GM21717 (cell line): Measurements from ENCODE around the gene DYRK2.
"Not testable (repeated sequence)": the region's sequence is repeated elsewhere in the genome, so short reads cannot be mapped to it uniquely, and the experiment has no call there.

Source experiments
- ATAC-seq: cut with Tn5 transposase; IDR thresholded peaks from one replicate; pipeline ENCODE4 v1.9.1; 2021; ENCODE audit warnings: mild to moderate bottlenecking, moderate library complexity; ENCODE audit not compliant: unreplicated experiment

Gene DYRK2

DNA sequence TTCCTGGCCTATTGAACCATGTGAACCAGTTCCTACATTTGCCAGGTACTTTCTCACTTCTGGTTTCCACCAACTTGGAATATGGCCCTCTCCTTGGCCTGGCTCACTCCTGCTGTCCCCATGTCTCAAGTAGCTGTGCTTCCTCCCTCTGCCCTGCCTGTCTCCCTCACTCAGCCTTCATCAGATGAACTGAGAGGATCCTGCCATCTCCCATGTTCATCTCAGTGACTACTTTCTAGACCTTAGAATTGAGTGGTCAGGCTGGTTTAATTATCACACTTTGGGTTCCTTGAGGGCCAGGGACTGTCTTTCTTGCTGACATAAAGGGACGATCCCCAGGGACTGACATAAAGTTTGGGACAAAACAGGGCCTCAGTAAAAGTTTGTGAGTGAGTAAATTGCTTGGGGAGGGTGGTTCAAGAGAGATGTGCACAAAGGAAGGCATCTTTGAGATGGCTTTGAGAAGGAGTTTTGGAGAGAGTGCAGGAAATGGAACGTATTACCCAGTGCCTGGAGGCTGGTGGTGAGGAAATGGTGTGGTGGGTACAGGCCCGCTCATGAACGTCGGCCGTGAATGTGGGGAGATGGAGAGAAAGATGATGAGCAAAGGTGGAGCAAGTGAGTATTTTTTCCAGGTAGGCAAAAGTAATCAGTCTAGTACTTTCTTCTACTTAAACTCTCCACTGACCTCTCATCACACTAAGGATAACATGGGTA is 20.8 kb downstream of the DYRK2 start:
- ATAC-seq, result no peak

DNA sequence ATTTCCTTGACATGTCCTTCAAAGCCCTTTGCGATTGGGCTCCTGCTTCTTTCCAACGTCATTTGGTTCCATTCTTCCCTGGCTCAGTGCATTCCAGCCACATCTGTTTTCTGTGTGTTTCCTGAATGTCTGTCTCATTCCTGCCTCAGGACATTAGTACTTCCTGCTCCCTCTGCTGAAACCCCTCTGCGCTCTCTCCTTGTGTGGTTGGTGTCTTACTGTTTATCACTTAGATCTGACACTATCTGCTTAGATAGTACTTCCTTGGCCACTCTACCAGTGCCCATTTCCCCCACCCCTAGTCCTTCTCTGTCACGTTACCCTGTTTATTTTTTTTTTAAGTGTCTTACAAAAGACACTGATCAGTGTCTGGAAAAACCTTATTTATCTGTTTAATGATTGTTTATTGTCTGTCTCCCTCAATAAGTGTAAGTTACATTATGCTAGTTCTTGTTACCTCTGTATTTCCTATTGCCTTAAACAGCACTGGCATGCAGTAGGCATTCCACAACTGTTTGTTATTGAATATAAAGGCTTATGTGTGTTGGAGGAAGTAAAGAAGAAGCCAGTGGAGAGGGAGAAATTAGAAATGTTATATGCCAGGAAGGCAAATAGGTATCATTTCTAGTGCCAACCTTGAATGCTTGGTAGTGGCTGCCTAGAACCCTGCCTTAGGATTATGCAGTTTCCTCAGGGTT is 21.5 kb downstream of the DYRK2 start:
- ATAC-seq, result no peak

- no peak for ATAC-seq
Observed at GRCh38 chr12:67671419-67671818, 22.9 kb downstream of the DYRK2 start.

DNA sequence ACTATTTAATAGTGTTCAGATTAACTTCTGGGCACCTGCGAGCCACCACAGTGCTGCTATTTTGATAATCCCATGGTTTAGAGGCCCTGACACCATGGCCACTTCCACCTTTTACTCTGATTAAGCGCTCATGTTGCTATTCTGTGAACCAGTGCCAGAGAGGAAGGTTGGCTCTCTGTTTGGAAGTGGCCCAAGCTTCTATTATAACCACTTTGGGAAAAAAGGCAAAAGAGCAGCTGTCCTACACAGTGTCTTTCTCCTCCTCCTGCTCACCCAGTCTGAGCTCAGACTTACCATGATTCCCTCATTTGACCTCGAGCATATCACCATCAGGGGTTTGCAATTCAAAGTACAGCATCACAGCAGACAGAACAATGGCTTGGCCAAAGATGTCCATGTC is 23.3 kb downstream of the DYRK2 start:
- ATAC-seq, result no peak

DNA sequence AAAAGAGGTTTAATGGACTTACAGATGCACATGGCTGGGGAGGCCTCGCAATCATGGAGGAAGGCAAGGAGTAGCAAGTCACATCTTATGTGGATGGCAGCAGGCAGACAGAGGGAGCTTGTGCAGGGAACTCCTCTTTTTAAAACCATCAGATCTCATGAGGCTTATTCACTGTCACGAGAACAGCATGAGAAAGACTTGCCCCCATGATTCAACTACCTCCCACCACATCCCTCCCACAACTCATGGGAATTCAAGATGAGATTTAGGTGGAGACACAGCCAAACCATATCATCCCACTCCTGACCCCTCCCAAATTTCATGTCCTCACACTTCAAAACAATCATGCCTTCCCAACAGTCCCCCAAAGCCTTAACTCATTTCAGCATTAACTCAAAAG is 24.0 kb downstream of the DYRK2 start:
- ATAC-seq, result not testable (repeated sequence)

DNA sequence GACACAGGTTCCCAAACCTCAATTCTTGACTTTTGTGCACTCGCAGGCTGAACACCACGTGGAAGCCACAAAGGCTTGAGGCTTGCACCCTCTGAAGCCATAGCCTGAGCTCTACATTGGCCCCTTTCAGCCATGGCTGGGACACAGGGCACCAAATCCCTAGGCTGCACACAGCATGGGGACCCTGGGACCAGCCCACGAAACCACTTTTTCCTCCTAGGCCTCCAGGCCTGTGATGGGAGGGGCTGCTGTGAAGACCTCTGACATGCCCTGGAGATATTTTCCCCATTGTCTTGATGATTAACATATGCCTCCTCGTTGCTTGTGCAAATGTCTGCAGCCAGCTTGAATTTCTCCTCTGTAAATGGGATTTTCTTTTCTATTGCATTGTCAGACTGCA is 25.0 kb downstream of the DYRK2 start:
- not testable (repeated sequence) for ATAC-seq

- no peak for ATAC-seq
Observed at GRCh38 chr12:67674417-67674816, 25.9 kb downstream of the DYRK2 start.

DNA sequence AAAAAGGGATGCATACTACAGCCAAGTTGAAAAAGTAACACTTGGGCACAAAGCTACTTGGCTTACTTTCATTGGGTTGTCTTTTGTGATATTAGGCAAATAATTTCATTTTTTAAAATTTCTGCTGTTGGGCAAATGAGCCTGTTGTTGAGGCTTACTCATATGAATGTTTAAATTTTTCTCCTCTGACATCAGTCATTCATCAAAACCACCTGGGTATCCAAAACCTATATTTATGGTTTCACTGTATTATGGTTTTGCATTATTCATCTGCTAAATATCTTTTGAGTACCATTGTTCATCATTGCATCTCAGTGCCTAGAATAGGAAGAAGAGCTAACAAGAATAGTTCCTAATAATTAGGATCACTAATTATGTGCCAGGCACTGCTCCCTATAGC is 28.1 kb downstream of the DYRK2 start:
- ATAC-seq, result no peak

DNA sequence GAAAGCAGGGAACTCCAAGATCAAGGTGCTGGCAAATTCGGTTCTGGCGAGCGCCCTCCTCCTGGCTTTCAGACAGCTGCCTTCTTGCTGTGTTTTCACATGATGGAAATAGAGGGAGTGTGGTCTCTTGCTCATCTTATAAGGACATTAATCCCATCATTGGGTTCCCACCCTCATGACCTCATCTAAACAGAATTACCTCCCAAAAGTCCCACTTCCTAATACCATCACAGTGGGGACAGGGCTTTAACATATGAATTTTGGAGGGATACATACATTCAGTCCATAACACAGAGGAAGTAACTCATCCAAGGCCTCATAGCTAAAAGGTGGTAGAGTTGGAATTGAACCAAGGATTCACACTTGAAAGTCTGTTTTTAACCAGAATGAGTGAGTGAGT is 28.6 kb downstream of the DYRK2 start:
- ATAC-seq, result no peak

DNA sequence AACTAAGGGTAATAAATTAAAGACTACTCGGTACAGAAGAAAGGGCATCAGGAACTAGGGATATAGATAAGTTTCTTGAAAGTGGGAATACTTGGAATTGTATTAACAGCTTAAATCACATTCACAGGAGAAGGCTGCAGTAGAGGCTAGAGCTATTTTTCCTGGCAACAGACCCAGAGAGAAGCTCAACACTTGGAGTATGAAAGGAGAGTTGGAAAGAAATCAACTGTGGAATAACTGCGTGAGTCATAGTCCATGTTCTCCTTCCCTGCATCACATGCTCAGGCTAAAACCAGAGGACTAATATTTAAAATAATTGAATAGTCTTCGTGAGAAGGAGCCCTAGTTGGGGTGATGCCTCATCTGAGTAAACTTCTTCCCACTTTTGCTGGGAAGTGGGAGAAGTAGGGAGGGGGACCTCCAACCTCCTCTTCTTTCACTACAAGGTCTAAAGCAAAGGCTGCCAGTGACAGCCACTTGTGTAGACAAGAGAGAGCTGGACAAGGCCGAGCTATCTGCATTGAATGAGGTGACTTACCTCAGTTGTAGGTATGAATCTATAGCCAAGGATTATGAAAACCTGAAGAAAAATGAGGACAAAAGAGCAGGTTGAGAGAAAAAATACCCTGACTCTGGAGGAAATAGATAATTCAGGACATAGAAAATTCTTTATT is 32.7 kb downstream of the DYRK2 start:
- no peak for ATAC-seq

DNA sequence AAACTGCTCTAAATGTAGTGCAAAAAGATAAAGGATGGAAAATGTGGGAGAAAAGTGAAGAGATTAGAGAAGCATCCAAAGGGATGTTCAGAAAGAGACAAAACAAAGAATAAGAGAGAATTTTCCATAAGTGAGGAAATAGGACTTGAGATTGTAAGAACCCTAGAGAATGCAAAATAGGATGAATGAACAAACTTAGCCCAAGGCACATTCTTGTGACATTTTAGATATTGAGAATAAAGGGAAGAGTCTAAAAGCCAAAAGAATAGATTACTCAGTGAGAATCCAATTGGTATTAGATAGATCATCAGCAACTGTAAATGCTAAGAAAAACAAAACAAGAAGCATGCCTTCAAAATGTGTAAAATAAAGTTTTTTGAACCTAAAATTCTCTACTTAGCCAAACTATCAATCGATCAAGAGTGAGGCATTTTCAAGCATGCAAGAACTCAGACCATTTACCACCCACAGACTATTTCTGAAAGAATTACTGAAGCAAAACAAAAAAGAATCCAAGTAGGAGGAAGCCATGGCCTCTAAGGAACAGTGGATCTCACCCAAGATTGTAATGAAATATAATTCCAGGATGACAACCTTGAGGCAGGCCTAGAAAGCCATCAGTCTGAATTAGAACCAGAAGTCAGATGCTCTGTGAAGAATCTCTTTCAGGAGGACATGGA is 33.5 kb downstream of the DYRK2 start:
- ATAC-seq, result no peak

- ATAC-seq, result no peak
Observed at GRCh38 chr12:67689385-67689784, 40.8 kb downstream of the DYRK2 start.

DNA sequence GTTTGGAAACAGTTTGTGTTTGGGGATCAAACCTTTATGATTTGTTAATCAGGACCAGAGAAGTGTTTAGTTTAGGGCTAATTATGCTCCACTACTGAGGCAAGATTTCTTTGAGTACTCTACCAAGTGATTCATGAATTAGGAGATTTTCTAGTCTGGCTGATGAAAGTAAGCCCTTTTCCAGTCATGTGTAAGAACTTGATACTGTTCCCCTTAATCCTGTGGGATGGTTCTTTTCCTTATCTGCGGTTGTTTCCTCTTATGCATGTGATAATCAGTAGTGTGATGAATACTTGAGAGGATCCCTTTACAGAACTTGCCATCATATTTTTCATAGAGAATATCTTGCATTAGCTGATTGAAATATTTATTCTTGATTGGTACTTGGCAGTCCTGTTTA is 42.1 kb downstream of the DYRK2 start:
- ATAC-seq, result no peak

GRCh38 chr12:67691220-67691619 is 42.7 kb downstream of the DYRK2 start:
- ATAC-seq, result no peak

DNA sequence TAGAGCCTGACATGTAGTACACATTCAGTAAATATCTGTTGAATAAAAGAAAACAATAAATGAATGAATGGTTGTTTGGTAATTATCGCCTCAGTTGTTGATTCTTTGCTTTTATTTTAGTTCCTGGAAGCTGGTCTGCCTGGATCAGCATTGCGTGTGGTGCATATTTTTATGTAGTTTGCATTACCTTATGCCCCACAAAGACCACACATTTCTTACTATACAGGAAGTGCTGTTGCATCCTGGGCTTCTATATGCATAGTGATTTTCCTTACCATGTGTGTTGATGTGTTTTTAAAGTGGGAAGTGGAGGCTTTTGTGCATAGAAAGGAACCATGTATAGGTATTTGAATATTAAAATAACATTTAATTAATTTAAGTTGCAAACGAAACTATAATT is 43.6 kb downstream of the DYRK2 start:
- no peak for ATAC-seq

GRCh38 chr12:67692966-67693365 is 44.4 kb downstream of the DYRK2 start:
- no peak for ATAC-seq

- ATAC-seq, result no peak
Observed at GRCh38 chr12:67693894-67694293, 45.3 kb downstream of the DYRK2 start.

DNA sequence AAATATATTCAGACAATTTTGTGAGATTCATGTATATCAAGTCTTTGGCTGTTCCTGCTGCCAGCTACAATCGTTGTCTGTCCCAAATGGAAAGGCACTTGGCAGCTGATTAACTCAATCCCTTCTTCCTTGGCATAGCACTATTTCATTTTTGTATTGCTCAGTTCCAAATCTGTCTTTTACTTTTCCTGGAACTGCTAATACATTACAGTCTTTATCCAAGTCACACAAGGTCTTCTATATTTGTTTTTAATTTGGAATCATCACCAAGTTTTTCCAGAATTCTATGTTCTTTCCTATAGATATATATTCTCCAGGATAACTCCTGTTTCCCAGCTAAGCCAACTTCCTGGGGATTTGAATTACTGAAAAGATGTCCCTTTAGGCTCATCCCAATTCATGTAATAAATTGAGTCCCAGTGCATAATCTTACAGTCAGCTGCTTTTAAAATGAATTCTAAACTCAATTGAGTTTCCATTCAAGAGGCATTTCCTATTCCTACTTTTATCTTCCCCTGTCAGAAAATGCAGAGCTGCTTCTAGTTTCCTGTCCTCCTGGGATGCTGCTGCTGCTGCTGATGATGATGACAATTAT is 45.9 kb downstream of the DYRK2 start:
- ATAC-seq, result no peak

GRCh38 chr12:67695974-67696373 is 47.4 kb downstream of the DYRK2 start:
- ATAC-seq, result no peak

GRCh38 chr12:67697443-67697842 is 48.9 kb downstream of the DYRK2 start:
- no peak for ATAC-seq

DNA sequence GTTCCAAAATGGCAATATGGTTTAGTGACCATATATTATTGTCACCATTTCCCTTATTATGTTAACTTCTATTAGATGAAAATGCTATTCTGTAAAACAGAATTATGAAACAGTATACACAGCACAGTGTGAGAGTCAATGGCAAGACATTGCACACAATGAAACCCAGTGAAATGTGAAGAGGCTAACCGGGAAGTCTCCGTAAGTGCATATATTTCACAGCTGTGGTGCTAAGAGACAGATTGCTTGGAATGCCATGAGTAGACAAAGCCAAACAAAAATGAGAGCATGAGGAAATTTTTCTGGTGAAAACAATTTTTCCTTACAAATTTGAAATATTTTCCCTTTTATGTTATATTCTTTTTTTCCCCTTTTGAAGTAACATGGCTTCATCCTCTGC is 49.4 kb downstream of the DYRK2 start:
- no peak for ATAC-seq
